HG03575 (cell line): ENCODE measurements around the gene JMJD1C.
"Not testable (repeated sequence)": the region's sequence is repeated elsewhere in the genome, so short reads cannot be mapped to it uniquely, and the experiment has no call there.

Experiments used
- ATAC-seq: cut with Tn5 transposase; IDR thresholded peaks from one replicate; pipeline ENCODE4 v1.9.1; 2021; ENCODE audit not compliant: unreplicated experiment, insufficient number of reproducible peaks, low FRiP score; ENCODE audit errors: extremely low read depth

The JMJD1C gene

GRCh38 chr10:63166742-63167258, 299.0 kb downstream of the JMJD1C start:
- no peak for ATAC-seq

GRCh38 chr10:63165249-63165648, 300.5 kb downstream of the JMJD1C start:
- no peak for ATAC-seq

- ATAC-seq = no peak
Measured at GRCh38 chr10:63164166-63164623, 301.6 kb downstream of the JMJD1C start.

GRCh38 chr10:63161592-63161991, 304.2 kb downstream of the JMJD1C start:
- no peak for ATAC-seq

- ATAC-seq = no peak
Measured at GRCh38 chr10:63157845-63158624, 307.7 kb downstream of the JMJD1C start.

GRCh38 chr10:63156236-63156635, 309.5 kb downstream of the JMJD1C start:
- no peak for ATAC-seq

- no peak for ATAC-seq
Measured at GRCh38 chr10:63155388-63156020, 310.3 kb downstream of the JMJD1C start.

- ATAC-seq = no peak
Measured at GRCh38 chr10:63154546-63155387, 311.0 kb downstream of the JMJD1C start.

- ATAC-seq = not testable (repeated sequence)
Measured at GRCh38 chr10:63153868-63154545, 311.8 kb downstream of the JMJD1C start.

GRCh38 chr10:63150745-63151144, 315.0 kb downstream of the JMJD1C start:
- no peak for ATAC-seq

GRCh38 chr10:63146503-63146902, 319.3 kb downstream of the JMJD1C start:
- no peak for ATAC-seq

GRCh38 chr10:63145782-63146181, 320.0 kb downstream of the JMJD1C start:
- ATAC-seq = no peak

GRCh38 chr10:63143987-63144386, 321.8 kb downstream of the JMJD1C start:
- no peak for ATAC-seq

GRCh38 chr10:63142136-63142535, 323.6 kb downstream of the JMJD1C start:
- ATAC-seq = no peak

GRCh38 chr10:63140077-63140476, 325.7 kb downstream of the JMJD1C start:
- no peak for ATAC-seq

GRCh38 chr10:63137306-63137705, 328.5 kb downstream of the JMJD1C start:
- no peak for ATAC-seq

GRCh38 chr10:63133821-63134557, 331.8 kb downstream of the JMJD1C start:
- ATAC-seq = no peak
